Ishikawa (cell line): ENCODE data around the gene ARSB.

ENCODE experiments used
- CEBPB ChIP-seq: IDR thresholded peaks from 2 replicates; pipeline ENCODE4 v1.6.1; 2012
- EGR1 ChIP-seq: IDR thresholded peaks from 2 replicates; pipeline ENCODE4 v1.6.1; 2012
- EP300 ChIP-seq: IDR thresholded peaks from 2 replicates; pipeline ENCODE4 v1.6.1; 2012; ENCODE audit warnings: borderline replicate concordance
- FOXM1 ChIP-seq: IDR thresholded peaks from 2 replicates; pipeline ENCODE4 v1.6.1; 2012; ENCODE audit warnings: low read depth, borderline replicate concordance
- NFIC ChIP-seq: IDR thresholded peaks from 2 replicates; pipeline ENCODE4 v1.6.1; 2012
- RAD21 ChIP-seq: IDR thresholded peaks from 2 replicates; pipeline ENCODE4 v1.6.1; 2012; ENCODE audit warnings: low read depth
- TAF1 ChIP-seq: IDR thresholded peaks from 2 replicates; pipeline ENCODE4 v1.6.1; 2012; ENCODE audit warnings: low read depth, mild to moderate bottlenecking
- TCF12 ChIP-seq: IDR thresholded peaks from 2 replicates; pipeline ENCODE4 v1.6.1; 2012; ENCODE audit warnings: low read depth
- YY1 ChIP-seq: IDR thresholded peaks from 2 replicates; pipeline ENCODE4 v1.6.1; 2012; ENCODE audit warnings: low read depth
- ZBTB7A ChIP-seq: IDR thresholded peaks from 2 replicates; pipeline ENCODE4 v1.6.1; 2012; ENCODE audit warnings: low read depth
- TF ChIP-seq, protein P1 (sequence below): IDR thresholded peaks from 2 replicates; pipeline ENCODE4 v1.6.1; 2012; ENCODE audit warnings: low read depth, mild to moderate bottlenecking
- TF ChIP-seq, protein P2 (sequence below): IDR thresholded peaks from 2 replicates; pipeline ENCODE4 v1.6.1; 2012

DNA sequence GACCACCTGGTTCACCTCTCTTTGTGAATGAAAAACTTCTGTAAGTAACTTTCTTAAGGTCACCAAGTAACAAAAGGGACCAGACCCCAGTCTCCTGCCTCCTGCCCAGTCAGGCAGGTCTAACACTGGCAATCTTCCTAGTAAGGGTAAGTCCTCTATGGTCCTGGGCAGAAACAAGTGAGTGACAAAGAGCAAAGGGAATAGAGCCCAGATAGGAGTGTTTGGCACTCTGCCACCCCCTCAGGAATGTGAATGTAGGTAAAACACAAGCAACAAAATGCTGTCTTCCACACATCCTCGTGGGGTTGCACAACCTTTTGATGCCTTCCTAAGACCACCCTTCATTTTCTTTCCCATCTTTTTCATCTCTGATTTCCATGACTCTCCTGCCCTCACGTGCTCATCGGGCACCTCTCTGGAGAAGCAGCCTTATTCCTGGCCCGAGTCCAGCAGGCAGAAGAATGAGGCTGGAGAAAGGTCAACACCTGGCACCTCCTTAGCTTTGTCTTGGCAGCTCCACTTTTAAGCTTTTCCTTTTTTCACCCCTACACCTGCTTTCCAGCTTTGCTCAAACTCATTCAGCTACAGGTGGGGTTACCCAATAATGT, 246.3 kb downstream of the ARSB start:
- peak; percentile 22 for TF ChIP-seq RAD21
- TF ChIP-seq, protein P1, sequence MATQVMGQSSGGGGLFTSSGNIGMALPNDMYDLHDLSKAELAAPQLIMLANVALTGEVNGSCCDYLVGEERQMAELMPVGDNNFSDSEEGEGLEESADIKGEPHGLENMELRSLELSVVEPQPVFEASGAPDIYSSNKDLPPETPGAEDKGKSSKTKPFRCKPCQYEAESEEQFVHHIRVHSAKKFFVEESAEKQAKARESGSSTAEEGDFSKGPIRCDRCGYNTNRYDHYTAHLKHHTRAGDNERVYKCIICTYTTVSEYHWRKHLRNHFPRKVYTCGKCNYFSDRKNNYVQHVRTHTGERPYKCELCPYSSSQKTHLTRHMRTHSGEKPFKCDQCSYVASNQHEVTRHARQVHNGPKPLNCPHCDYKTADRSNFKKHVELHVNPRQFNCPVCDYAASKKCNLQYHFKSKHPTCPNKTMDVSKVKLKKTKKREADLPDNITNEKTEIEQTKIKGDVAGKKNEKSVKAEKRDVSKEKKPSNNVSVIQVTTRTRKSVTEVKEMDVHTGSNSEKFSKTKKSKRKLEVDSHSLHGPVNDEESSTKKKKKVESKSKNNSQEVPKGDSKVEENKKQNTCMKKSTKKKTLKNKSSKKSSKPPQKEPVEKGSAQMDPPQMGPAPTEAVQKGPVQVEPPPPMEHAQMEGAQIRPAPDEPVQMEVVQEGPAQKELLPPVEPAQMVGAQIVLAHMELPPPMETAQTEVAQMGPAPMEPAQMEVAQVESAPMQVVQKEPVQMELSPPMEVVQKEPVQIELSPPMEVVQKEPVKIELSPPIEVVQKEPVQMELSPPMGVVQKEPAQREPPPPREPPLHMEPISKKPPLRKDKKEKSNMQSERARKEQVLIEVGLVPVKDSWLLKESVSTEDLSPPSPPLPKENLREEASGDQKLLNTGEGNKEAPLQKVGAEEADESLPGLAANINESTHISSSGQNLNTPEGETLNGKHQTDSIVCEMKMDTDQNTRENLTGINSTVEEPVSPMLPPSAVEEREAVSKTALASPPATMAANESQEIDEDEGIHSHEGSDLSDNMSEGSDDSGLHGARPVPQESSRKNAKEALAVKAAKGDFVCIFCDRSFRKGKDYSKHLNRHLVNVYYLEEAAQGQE: no peak
- TF ChIP-seq TAF1: no peak
- TF ChIP-seq NFIC: peak; percentile 81
- 0 out of 2 replicates have a peak, but pooled peaks have one; percentile 31 for TF ChIP-seq TCF12
- TF ChIP-seq ZBTB7A: no peak; the same call in 1 of the 2 replicates
- TF ChIP-seq EP300: peak; percentile 26; the same call in 1 of the 2 replicates
- TF ChIP-seq EGR1: no peak
- TF ChIP-seq YY1: no peak
- no peak for TF ChIP-seq FOXM1
- TF ChIP-seq, protein P2, sequence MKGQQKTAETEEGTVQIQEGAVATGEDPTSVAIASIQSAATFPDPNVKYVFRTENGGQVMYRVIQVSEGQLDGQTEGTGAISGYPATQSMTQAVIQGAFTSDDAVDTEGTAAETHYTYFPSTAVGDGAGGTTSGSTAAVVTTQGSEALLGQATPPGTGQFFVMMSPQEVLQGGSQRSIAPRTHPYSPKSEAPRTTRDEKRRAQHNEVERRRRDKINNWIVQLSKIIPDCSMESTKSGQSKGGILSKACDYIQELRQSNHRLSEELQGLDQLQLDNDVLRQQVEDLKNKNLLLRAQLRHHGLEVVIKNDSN: peak; percentile 74
- TF ChIP-seq CEBPB: peak; percentile 5; the same call in 1 of the 2 replicates
